K562 (cell line): Measurements from ENCODE around the gene VPS9D1. TPM values are rescaled to one million over a fixed set of nuclear protein-coding genes. Genes with fewer than 3 reads are reported as not detected.
"Not testable (repeated sequence)": the region's sequence is repeated elsewhere in the genome, so short reads cannot be mapped to it uniquely, and the experiment has no call there.

ENCODE experiments used
- ATAC-seq: fragments of 200-7000 bp; cut with Tn5 transposase; 3 replicates; pipeline ENCODE4 v1.9.1; 2020; ENCODE audit warnings: moderate library complexity
- BruUV-seq: library from RNA; stranded (reverse); fragments of 400-500 nt; replicated peaks from 2 replicates; lab custom pipeline; 2021; lab: Mats Ljungman, UMichigan
- CTCF ChIA-PET: fragments of 300-600 bp; formaldehyde crosslinking; extraction: SDS; loops from one replicate; lab custom pipeline; 2021; ENCODE audit warnings: low intra/inter-chr PET ratio; lab: Yijun Ruan, JAX
- POLR2A ChIA-PET: fragments of 300-600, 350-650 bp; sonication (Branson Sonifier 250); formaldehyde crosslinking; extraction: SDS; loops from one replicate; lab custom pipeline; 2021; ENCODE audit warnings: antibody characterized with exemption, inconsistent platforms; lab: Yijun Ruan, JAX
- DNase-seq, 4 experiments: peaks; one replicate each; pipeline versions ENCODE4 v3.0.0 to v3.0.0-alpha.2; 2011 to 2018; ENCODE audit warnings: low spot score in 3 of 4, mixed read lengths in 3 of 4; ENCODE audit errors: extremely low read depth in 1 of 4
- FAIRE-seq: peaks from 2 replicates; lab custom pipeline; 2011; peaks lifted over from hg19 to GRCh38; lab: Jason Lieb, UNC
- H2AFZ ChIP-seq: 2 replicates; pipeline ENCODE4 v1.6.0; 2011; ENCODE audit warnings: low read depth, low read length, control low read depth, inconsistent platforms
- H3K27ac ChIP-seq: fragments of 200-600 bp; 3 replicates; pipeline ENCODE4 v1.8.0; 2011; ENCODE audit warnings: low read depth, mild to moderate bottlenecking, control low read depth, inconsistent platforms, low read length, moderate library complexity, mixed read lengths; ENCODE audit errors: extremely low read depth
- H3K27me3 ChIP-seq, 2 experiments: fragments of 300-600 bp in 1 of 2; 2 replicates in 1 of 2; 3 replicates in 1 of 2; pipeline versions ENCODE4 v1.6.0 to v1.8.0; 2011; ENCODE audit warnings: inconsistent platforms in 2 of 2, low read length in 2 of 2, mild to moderate bottlenecking in 1 of 2, mixed read lengths in 1 of 2, moderate library complexity in 1 of 2; ENCODE audit not compliant: control insufficient read depth in 2 of 2, insufficient read depth in 2 of 2
- H3K36me3 ChIP-seq: fragments of 300-600 bp; 3 replicates; pipeline ENCODE4 v1.8.0; 2011; ENCODE audit warnings: mild to moderate bottlenecking, low read length, inconsistent platforms; ENCODE audit not compliant: control insufficient read depth, insufficient read depth
- H3K4me1 ChIP-seq, 2 experiments: fragments of 200-600 bp in 1 of 2; replicated peaks in 1 of 2; 2 replicates in 1 of 2; 3 replicates in 1 of 2; pipeline versions ENCODE4 v1.5.1 to v1.8.0; 2011; ENCODE audit warnings: inconsistent platforms in 2 of 2, low read length in 2 of 2, mild to moderate bottlenecking in 1 of 2, mixed read lengths in 1 of 2, moderate library complexity in 1 of 2; ENCODE audit not compliant: control insufficient read depth in 2 of 2, insufficient read depth in 2 of 2
- H3K4me2 ChIP-seq: 2 replicates; pipeline ENCODE4 v1.6.1; 2011; ENCODE audit warnings: low read length, control low read depth, inconsistent platforms, mixed read lengths; ENCODE audit not compliant: insufficient read depth
- H3K4me3 ChIP-seq: fragments of 200-600 bp; sonication (generic), shearing (Covaris generic); 2 replicates; pipeline ENCODE4 v1.5.1; 2016; ENCODE audit warnings: control low read depth, inconsistent platforms
- H3K79me2 ChIP-seq: fragments of 200-600 bp; 3 replicates; pipeline ENCODE4 v1.8.0; 2011; ENCODE audit warnings: low read length, inconsistent platforms; ENCODE audit not compliant: control insufficient read depth, insufficient read depth
- H3K9ac ChIP-seq, 2 experiments: 2 replicates each; pipeline versions ENCODE4 v1.6.0 to v1.6.1; 2011; ENCODE audit warnings: low read depth in 2 of 2, low read length in 2 of 2, control low read depth in 1 of 2, inconsistent platforms in 1 of 2, mild to moderate bottlenecking in 1 of 2, mixed read lengths in 1 of 2; ENCODE audit not compliant: insufficient read depth in 1 of 2
- H3K9me1 ChIP-seq: one replicate; pipeline ENCODE4 v1.6.0; 2011; ENCODE audit warnings: inconsistent platforms, mild to moderate bottlenecking, low read length, moderate library complexity; ENCODE audit not compliant: control insufficient read depth, insufficient read depth
- H3K9me3 ChIP-seq: replicated peaks from 2 replicates; pipeline ENCODE4 v1.5.1; 2011; ENCODE audit warnings: low read depth, low read length, inconsistent platforms; ENCODE audit not compliant: control insufficient read depth, insufficient read depth
- H4K20me1 ChIP-seq: replicated peaks from 2 replicates; pipeline ENCODE4 v1.6.1; 2011; ENCODE audit warnings: low read length, inconsistent platforms, mixed read lengths; ENCODE audit not compliant: control insufficient read depth, insufficient read depth
- ATF1 ChIP-seq, 2 experiments: fragments of 450-650 bp in 1 of 2; IDR thresholded peaks; 2 replicates each; pipeline ENCODE4 v1.6.1; 2016; ENCODE audit warnings: missing compliant biosample characterization in 1 of 2, missing genetic modification characterization in 1 of 2
- ATF7 ChIP-seq: fragments of 450-650 bp; IDR thresholded peaks from 2 replicates; pipeline ENCODE4 v1.7.1; 2014; ENCODE audit warnings: mild to moderate bottlenecking, moderate library complexity
- CREB1 ChIP-seq, 2 experiments: sonication (generic) in 1 of 2; formaldehyde crosslinking in 1 of 2; IDR thresholded peaks; 2 replicates each; pipeline versions ENCODE4 v1.6.1 to v1.8.0; 2012 to 2022; ENCODE audit warnings: inconsistent platforms in 1 of 2, mild to moderate bottlenecking in 1 of 2, missing genetic modification reagents in 1 of 2, moderate library complexity in 1 of 2
- CREM ChIP-seq: IDR thresholded peaks from 2 replicates; pipeline ENCODE4 v1.6.1; 2014; ENCODE audit warnings: antibody characterized with exemption, low read depth
- EGR1 ChIP-seq: fragments of 450-650 bp; conservative IDR thresholded peaks from 2 replicates; pipeline ENCODE4 v1.6.1; 2017; ENCODE audit warnings: mild to moderate bottlenecking
- JUND ChIP-seq, 2 experiments: IDR thresholded peaks; 2 replicates in 1 of 2; 3 replicates in 1 of 2; pipeline ENCODE4 v1.6.1; 2011; ENCODE audit warnings: borderline replicate concordance in 2 of 2, low read depth in 2 of 2, low read length in 2 of 2, improper control_type of control experiment in 1 of 2, missing biosample characterization in 1 of 2, missing genetic modification characterization in 1 of 2, missing genetic modification reagents in 1 of 2
- SPI1 ChIP-seq: IDR thresholded peaks from 2 replicates; pipeline ENCODE4 v1.6.1; 2011; ENCODE audit warnings: low read depth, low read length, control low read depth, borderline replicate concordance
- ZNF134 ChIP-seq: fragments of 250-450 bp; sonication (Bioruptor Pico); conservative IDR thresholded peaks from 2 replicates; pipeline ENCODE4 v1.4.0; 2020
- WGBS: fragments of 100-300 bp; shearing (Covaris generic); methylation state at CpG from one replicate; pipeline ENCODE4 v1.1.6; 2016; ENCODE audit warnings: low coverage, mixed read lengths; ENCODE audit not compliant: insufficient coverage; ENCODE audit errors: missing lambda C conversion rate; 5-methylcytosine and 5-hydroxymethylcytosine counted together
- in situ Hi-C: fragments of 300-500 bp; cut with MboI; formaldehyde crosslinking; loops from 4 replicates; pipeline ENCODE4 v1.15.0; 2018; ENCODE audit warnings: inconsistent platforms, mixed read lengths
- intact Hi-C: fragments of 100-400 bp; cut with micrococcal nuclease; formaldehyde crosslinking; loops from 2 replicates; pipeline ENCODE4 v1.14.2; 2022
- polyA plus RNA-seq, 8 experiments: library from polyadenylated mRNA; depleted of rRNA in 4 of 8; stranded (reverse) in 5 of 8; unstranded in 3 of 8; fragments of >200 nt; fragmentation: Nextera tagmentation in 2 of 8; fragmentation: Illumina TruSeq in 1 of 8; extraction: Ambion mirVana in 2 of 8; extraction: Trizol in 1 of 8; gene quantifications; 2 replicates each; pipeline versions ENCODE4 v1.2.1 to v1.2.3, GENCODE V29; 2011 to 2014; ENCODE audit warnings: inconsistent platforms in 1 of 8, missing spikeins in 1 of 8
- total RNA-seq, 7 experiments: library from RNA; depleted of rRNA in 6 of 7; stranded (reverse); fragments of >200 nt in 6 of 7; fragmentation: Illumina TruSeq in 2 of 7; extraction: Trizol in 2 of 7; gene quantifications; 2 replicates each; pipeline versions ENCODE4 v1.2.1 to v1.2.3, GENCODE V29; 2011 to 2021; ENCODE audit warnings: low replicate concordance in 1 of 7
- TF ChIP-seq, protein P1 (sequence below): sonication (generic); formaldehyde crosslinking; IDR thresholded peaks from 2 replicates; pipeline ENCODE4 v1.8.0; 2022; ENCODE audit warnings: missing genetic modification reagents, mild to moderate bottlenecking, moderate library complexity, borderline replicate concordance
- TF ChIP-seq, protein P2 (sequence below), 2 experiments: fragments of 450-650 bp in 1 of 2; sonication (generic) in 1 of 2; formaldehyde crosslinking in 1 of 2; IDR thresholded peaks in 1 of 2; conservative IDR thresholded peaks in 1 of 2; 2 replicates each; pipeline versions ENCODE4 v1.6.1 to v1.8.1; 2016 to 2023; ENCODE audit warnings: mild to moderate bottlenecking in 2 of 2, moderate library complexity in 2 of 2, inconsistent platforms in 1 of 2, missing genetic modification reagents in 1 of 2

Gene VPS9D1
- total and polyA plus RNA-seq, 9 of the 15 experiments (the other 6 are each of a cell fraction or from before 2014, with no cell fraction given): 0.33 to 3.1 (median 1.1) TPM

DNA sequence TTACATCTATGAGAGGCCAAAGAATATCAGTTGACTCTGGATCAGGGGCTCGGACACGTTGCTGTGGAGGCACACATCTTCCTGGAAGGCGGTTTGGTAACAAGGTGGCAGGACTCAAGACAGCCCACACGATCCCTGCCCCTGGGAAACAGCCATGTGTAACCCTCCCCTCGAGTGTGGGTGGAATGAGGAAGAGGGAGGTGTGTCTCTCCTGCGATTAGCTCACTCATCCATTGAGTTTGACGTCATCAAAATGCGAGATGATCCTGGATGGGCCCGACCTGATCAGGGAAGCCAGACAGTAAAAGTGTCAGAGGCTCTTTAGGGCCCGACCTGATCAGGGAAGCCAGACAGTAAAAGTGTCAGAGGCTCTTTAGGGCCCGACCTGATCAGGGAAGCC is 56.5 kb downstream of the VPS9D1 start:
- CTCF ChIA-PET; H3K9me1 ChIP-seq; H3K27me3 ChIP-seq; H3K9ac ChIP-seq; H3K4me3 ChIP-seq; H2AFZ ChIP-seq; BruUV-seq; H3K4me2 ChIP-seq; intact Hi-C loops; H3K9me3 ChIP-seq; in situ Hi-C loops; H4K20me1 ChIP-seq; TF ChIP-seq ATF1 (CRISPR knock-in tag; IDR thresholded peaks at IDR 0.05); JUND (tag; IDR thresholded peaks at IDR 0.05; ENCODE audit: borderline replicate concordance, low read depth, low read length): not testable (repeated sequence)
- H3K27ac ChIP-seq: peak overlapping the region; percentile 32; the same call in 1 of the 3 replicates
- POLR2A ChIA-PET: interaction anchor here (0.6 to 0.9 kb wide), 2 partner anchors 100 to 152 kb away, joined by 3 to 4 read pairs; partner anchors contain the start of gene FANCA
- FAIRE-seq: peak; percentile 85
- H3K4me1 ChIP-seq: peaks cover 3 to 10% of the 10 kb centered on the region in 2 experiments; a peak in 2 of 5 replicates
- TF ChIP-seq ATF1 (tag; IDR thresholded peaks at IDR 0.05): 0 out of 2 replicates have a peak, but pooled peaks have one; percentile 16
- TF ChIP-seq ZNF134 (CRISPR knock-in tag): 0 out of 2 replicates have a peak, but pooled peaks have one; percentile 67
- TF ChIP-seq, protein P1, sequence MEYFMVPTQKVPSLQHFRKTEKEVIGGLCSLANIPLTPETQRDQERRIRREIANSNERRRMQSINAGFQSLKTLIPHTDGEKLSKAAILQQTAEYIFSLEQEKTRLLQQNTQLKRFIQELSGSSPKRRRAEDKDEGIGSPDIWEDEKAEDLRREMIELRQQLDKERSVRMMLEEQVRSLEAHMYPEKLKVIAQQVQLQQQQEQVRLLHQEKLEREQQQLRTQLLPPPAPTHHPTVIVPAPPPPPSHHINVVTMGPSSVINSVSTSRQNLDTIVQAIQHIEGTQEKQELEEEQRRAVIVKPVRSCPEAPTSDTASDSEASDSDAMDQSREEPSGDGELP (CRISPR knock-in tag): peak; percentile 21; the same call in 1 of the 2 replicates
- TF ChIP-seq JUND (IDR thresholded peaks at IDR 0.05; ENCODE audit: borderline replicate concordance, low read depth, low read length): 0 out of 2 replicates have a peak, but pooled peaks have one; percentile 18
- TF ChIP-seq CREM: peak; percentile 90
- TF ChIP-seq ATF7: peak; percentile 39; the same call in 1 of the 2 replicates
- peak; percentile 46 for TF ChIP-seq CREB1 (IDR thresholded peaks at IDR 0.05)
- peak; percentile 59; the same call in 1 of the 2 replicates for TF ChIP-seq CREB1 (CRISPR knock-in tag; IDR thresholded peaks at IDR 0.05)
- TF ChIP-seq, protein P2, sequence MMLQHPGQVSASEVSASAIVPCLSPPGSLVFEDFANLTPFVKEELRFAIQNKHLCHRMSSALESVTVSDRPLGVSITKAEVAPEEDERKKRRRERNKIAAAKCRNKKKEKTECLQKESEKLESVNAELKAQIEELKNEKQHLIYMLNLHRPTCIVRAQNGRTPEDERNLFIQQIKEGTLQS (IDR thresholded peaks at IDR 0.05): peak; percentile 40; the same call in 1 of the 2 replicates
- TF ChIP-seq, protein P2 (CRISPR knock-in tag; conservative IDR thresholded peaks at IDR 0.05): not testable (repeated sequence)
- peak; percentile 77 for TF ChIP-seq SPI1
- TF ChIP-seq EGR1: peak; percentile 79
- peak in 3 of 4 experiments; percentile 15 to 59 (median 51) for DNase-seq
- peak; percentile 77 for ATAC-seq
- 45% methylated on average over 9 of the region's 11 CpGs for WGBS
- peaks cover 18% of the 10 kb centered on the region for H3K79me2 ChIP-seq
- peaks cover 44% of the 10 kb centered on the region for H3K36me3 ChIP-seq
